Mucosa of rectum (tissue), 2 donors: ENCODE measurements around the gene MYOZ2.

Experiments
- H3K27ac ChIP-seq, 2 donors: one replicate each; pipeline ENCODE4 v1.7.0; 2013; ENCODE audit warnings: inconsistent platforms in 2 of 2, low read depth in 2 of 2, low read length in 2 of 2
- H3K27me3 ChIP-seq, 2 donors: one replicate each; pipeline ENCODE4 v1.7.0; 2013; ENCODE audit warnings: low read length in 2 of 2; ENCODE audit not compliant: control insufficient read depth in 2 of 2, insufficient read depth in 2 of 2
- H3K36me3 ChIP-seq, 2 donors: one replicate each; pipeline ENCODE4 v1.7.0; 2013; ENCODE audit warnings: low read length in 2 of 2; ENCODE audit not compliant: control insufficient read depth in 2 of 2, insufficient read depth in 2 of 2
- H3K4me1 ChIP-seq, 2 donors: one replicate each; pipeline ENCODE4 v1.7.0; 2013; ENCODE audit warnings: low read length in 2 of 2, mild to moderate bottlenecking in 1 of 2; ENCODE audit not compliant: control insufficient read depth in 2 of 2, insufficient read depth in 2 of 2
- H3K4me3 ChIP-seq, 2 donors: one replicate each; pipeline ENCODE4 v1.7.0; 2013; ENCODE audit warnings: low read length in 2 of 2
- H3K9ac ChIP-seq, 2 donors: one replicate each; pipeline ENCODE4 v1.7.0; 2013; ENCODE audit warnings: low read length in 2 of 2, low read depth in 1 of 2, mild to moderate bottlenecking in 1 of 2
- H3K9me3 ChIP-seq, 2 donors: one replicate each; pipeline ENCODE4 v1.7.0; 2013; ENCODE audit warnings: low read length in 2 of 2; ENCODE audit not compliant: control insufficient read depth in 2 of 2
- donor health status: healthy.
- donor health status: Normal muscosa, but diverticular disease.

The MYOZ2 gene

GRCh38 chr4:119135721-119136121, at the start of gene MYOZ2:
Gene MYOZ2 (plus strand): TSS chr4:119135832. CDS start chr4:119136526, 694 bp downstream.
- Histone ChIP-seq H3K27ac (no peak within 1 kb of the TSS), H3K27me3 (no peaks in the 10 kb centered on the region), H3K4me3 (no peak within 1 kb of the TSS)

GRCh38 chr4:119087121-119087520, 48.5 kb upstream of the MYOZ2 start:
- Histone ChIP-seq H3K9ac (no peak overlapping the region), H3K27ac (no peak overlapping the region), H3K9me3 (no peaks in the 10 kb centered on the region), H3K27me3 (no peaks in the 10 kb centered on the region), H3K4me1 (peaks cover 5 to 12% of the 10 kb centered on the region in 2 donors), H3K4me3 (no peak overlapping the region), H3K36me3 (no peaks in the 10 kb centered on the region)

More at GRCh38 chr4:119135721-119136121, at the start of gene MYOZ2:
- Histone ChIP-seq H3K36me3 (no peaks in the 10 kb centered on the region), H3K9me3 (no peaks in the 10 kb centered on the region), H3K4me1 (peaks cover 0 to 7% of the 10 kb centered on the region in 2 donors), H3K9ac (no peak within 1 kb of the TSS)

- H3K27ac ChIP-seq = no peak overlapping the region
- no peaks in the 10 kb centered on the region for H3K36me3 ChIP-seq
- no peaks in the 10 kb centered on the region for H3K27me3 ChIP-seq
- peaks cover 5 to 10% of the 10 kb centered on the region in 2 donors for H3K4me1 ChIP-seq
- no peak overlapping the region for H3K9ac ChIP-seq
- H3K4me3 ChIP-seq = peak overlapping the region in 1 of 2 donors; percentile 1
- H3K9me3 ChIP-seq = no peaks in the 10 kb centered on the region
These were observed 48.0 kb upstream of the MYOZ2 start for GRCh38 chr4:119087656-119088055.

GRCh38 chr4:119093042-119093827, 42.4 kb upstream of the MYOZ2 start:
- Histone ChIP-seq H3K36me3 (no peaks in the 10 kb centered on the region), H3K27me3 (no peaks in the 10 kb centered on the region), H3K27ac (peak overlapping the region; percentile 66 to 69), H3K9me3 (no peaks in the 10 kb centered on the region), H3K4me3 (no peak overlapping the region), H3K4me1 (peaks cover 14 to 25% of the 10 kb centered on the region in 2 donors), H3K9ac (no peak overlapping the region)

- H3K27ac ChIP-seq = peak overlapping the region; percentile 63 to 73
- H3K4me1 ChIP-seq = peaks cover 16 to 52% of the 10 kb centered on the region in 2 donors
- no peaks in the 10 kb centered on the region for H3K27me3 ChIP-seq
These were observed 38.2 kb upstream of the MYOZ2 start for GRCh38 chr4:119097282-119097900.

GRCh38 chr4:119098306-119098705, 37.3 kb upstream of the MYOZ2 start:
- Histone ChIP-seq H3K9ac (no peak overlapping the region), H3K9me3 (no peaks in the 10 kb centered on the region), H3K36me3 (no peaks in the 10 kb centered on the region), H3K27ac (peak overlapping the region; percentile 63 to 73), H3K4me1 (peaks cover 15 to 56% of the 10 kb centered on the region in 2 donors), H3K4me3 (no peak overlapping the region), H3K27me3 (no peaks in the 10 kb centered on the region)

More at GRCh38 chr4:119097282-119097900, 38.2 kb upstream of the MYOZ2 start:
- Histone ChIP-seq H3K9me3 (no peaks in the 10 kb centered on the region), H3K4me3 (no peak overlapping the region), H3K36me3 (no peaks in the 10 kb centered on the region), H3K9ac (no peak overlapping the region)

- no peak overlapping the region for H3K9ac ChIP-seq
- H3K9me3 ChIP-seq = no peaks in the 10 kb centered on the region
- H3K4me3 ChIP-seq = no peak overlapping the region
- no peaks in the 10 kb centered on the region for H3K27me3 ChIP-seq
- no peaks in the 10 kb centered on the region for H3K36me3 ChIP-seq
- H3K27ac ChIP-seq = no peak overlapping the region
- peaks cover 8 to 58% of the 10 kb centered on the region in 2 donors for H3K4me1 ChIP-seq
These were observed 36.3 kb upstream of the MYOZ2 start for GRCh38 chr4:119099227-119099810.

GRCh38 chr4:119100655-119101054, 35.0 kb upstream of the MYOZ2 start:
- Histone ChIP-seq H3K27ac (peak overlapping the region; percentile 12 to 57), H3K36me3 (no peaks in the 10 kb centered on the region), H3K9me3 (no peaks in the 10 kb centered on the region), H3K9ac (no peak overlapping the region), H3K4me1 (peaks cover 8 to 58% of the 10 kb centered on the region in 2 donors), H3K27me3 (no peaks in the 10 kb centered on the region), H3K4me3 (no peak overlapping the region)

- peak overlapping the region; percentile 82 to 87 for H3K27ac ChIP-seq
- H3K9me3 ChIP-seq = no peaks in the 10 kb centered on the region
These were observed 32.4 kb upstream of the MYOZ2 start for GRCh38 chr4:119103263-119103662.

More at GRCh38 chr4:119103263-119103662, 32.4 kb upstream of the MYOZ2 start:
- Histone ChIP-seq H3K4me1 (peaks cover 4 to 44% of the 10 kb centered on the region in 2 donors), H3K9ac (peak overlapping the region in 1 of 2 donors; percentile 47), H3K36me3 (no peaks in the 10 kb centered on the region), H3K27me3 (no peaks in the 10 kb centered on the region), H3K4me3 (peak overlapping the region in 1 of 2 donors; percentile 15)
